Brain microvascular endothelial cell (primary cell): Measurements from ENCODE around the gene SLC7A10.

Experiments used
- DNase-seq: peaks from one replicate; pipeline ENCODE4 v3.0.0-alpha.2; 2020
- H3K27ac ChIP-seq: fragments of 250-450 bp; sonication (Bioruptor Pico); 2 replicates; pipeline ENCODE4 v1.5.1; 2020; ENCODE audit warnings: mild to moderate bottlenecking, moderate library complexity
- H3K27me3 ChIP-seq: fragments of 250-450 bp; sonication (Bioruptor Pico); replicated peaks from 2 replicates; pipeline ENCODE4 v1.5.1; 2020; ENCODE audit warnings: mild to moderate bottlenecking
- H3K36me3 ChIP-seq: fragments of 250-450 bp; sonication (Bioruptor Pico); replicated peaks from 2 replicates; pipeline ENCODE4 v1.5.1; 2020; ENCODE audit warnings: mild to moderate bottlenecking
- H3K4me3 ChIP-seq: 2 replicates; pipeline ENCODE4 v1.5.1; 2011; ENCODE audit warnings: low read depth, mild to moderate bottlenecking, control low read depth, low read length, moderate library complexity
- CTCF ChIP-seq: IDR thresholded peaks from 2 replicates; pipeline ENCODE4 v1.5.1; 2011; ENCODE audit warnings: low read depth, mild to moderate bottlenecking, moderate library complexity, low read length, control low read depth, inconsistent platforms; ENCODE audit errors: missing control alignments
- in situ Hi-C: cut with HindIII; loops from 2 replicates; pipeline ENCODE4 v1.10.0; 2017; ENCODE audit warnings: low sequenced_read_pairs, low pct_ligation_motif_present

The SLC7A10 gene

GRCh38 chr19:33163481-33163880 lies 62.2 kb downstream of the SLC7A10 start:
- Histone ChIP-seq H3K27ac (no peak overlapping the region), H3K27me3 (no peaks in the 10 kb centered on the region), H3K36me3 (no peaks in the 10 kb centered on the region), H3K4me3 (no peak overlapping the region)
- in situ Hi-C loops: no loop called here
- TF ChIP-seq CTCF: no peak
- no peak for DNase-seq

- no peaks in the 10 kb centered on the region for H3K27me3 ChIP-seq
- in situ Hi-C loops: no loop called here
- no peak overlapping the region for H3K27ac ChIP-seq
Measured at GRCh38 chr19:33161201-33161600, 64.4 kb downstream of the SLC7A10 start.

GRCh38 chr19:33159893-33160292 lies 65.8 kb downstream of the SLC7A10 start:
- no peak for TF ChIP-seq CTCF
- no peak overlapping the region for H3K27ac ChIP-seq
- no peaks in the 10 kb centered on the region for H3K27me3 ChIP-seq
- H3K36me3 ChIP-seq: no peaks in the 10 kb centered on the region
- no peak for DNase-seq
- in situ Hi-C loops: no loop called here
- no peak overlapping the region for H3K4me3 ChIP-seq

More at GRCh38 chr19:33161201-33161600, 64.4 kb downstream of the SLC7A10 start:
- Histone ChIP-seq H3K36me3 (no peaks in the 10 kb centered on the region), H3K4me3 (no peak overlapping the region)
- TF ChIP-seq CTCF: no peak
- no peak for DNase-seq

GRCh38 chr19:33159149-33159548 lies 66.5 kb downstream of the SLC7A10 start:
- no peak for DNase-seq

More at GRCh38 chr19:33159149-33159548, 66.5 kb downstream of the SLC7A10 start:
- H3K4me3 ChIP-seq: no peak overlapping the region
- TF ChIP-seq CTCF: no peak
- no peak overlapping the region for H3K27ac ChIP-seq
- H3K36me3 ChIP-seq: no peaks in the 10 kb centered on the region
- in situ Hi-C loops: no loop called here
- H3K27me3 ChIP-seq: no peaks in the 10 kb centered on the region
